NCI-H1105 treated with DMSO at 0.1 percent for 48 hours (cell line): Measurements from ENCODE around the gene RABEP1.
"Not testable (repeated sequence)": the region's sequence is repeated elsewhere in the genome, so short reads cannot be mapped to it uniquely, and the experiment has no call there.

ENCODE experiments used
- DNase-seq: peaks from one replicate; lab custom pipeline; 2025; lab: John Stamatoyannopoulos, UW

Gene RABEP1

GRCh38 chr17:5424909-5425308 is 142.8 kb downstream of the RABEP1 start:
- DNase-seq, result no peak

- DNase-seq, result no peak
Observed at GRCh38 chr17:5425826-5426225, 143.7 kb downstream of the RABEP1 start.

GRCh38 chr17:5429191-5429887 is 147.3 kb downstream of the RABEP1 start:
- DNase-seq, result no peak

DNA sequence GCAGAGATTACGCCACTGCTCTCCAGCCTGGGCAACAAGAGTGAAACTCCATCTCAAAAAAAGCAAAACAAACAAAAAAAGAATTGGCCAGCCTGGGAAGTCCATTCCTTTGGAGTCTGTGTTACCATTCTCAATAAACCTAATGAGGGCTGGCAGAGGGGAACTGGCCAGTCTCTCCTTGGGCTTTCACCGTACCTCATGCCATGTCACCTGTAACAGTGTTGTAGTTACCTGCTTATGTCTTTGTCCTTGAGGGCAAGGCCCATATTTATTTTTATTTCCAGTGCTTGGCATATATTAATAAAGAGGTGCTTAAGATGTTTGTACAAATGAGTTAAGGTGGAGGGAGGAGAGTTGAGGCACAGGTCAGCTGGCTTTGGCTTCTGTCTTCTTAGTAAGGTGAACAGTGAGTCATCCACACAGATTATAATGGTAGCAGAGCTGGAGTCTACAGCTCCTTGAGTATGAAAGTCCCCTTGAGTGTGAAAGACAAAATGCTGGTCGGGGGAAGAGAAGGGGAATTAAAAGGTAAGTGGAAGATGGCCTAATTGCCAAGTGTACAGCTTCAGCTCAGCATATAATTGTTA is 148.4 kb downstream of the RABEP1 start:
- no peak for DNase-seq

- not testable (repeated sequence) for DNase-seq
Observed at GRCh38 chr17:5431234-5431633, 149.2 kb downstream of the RABEP1 start.

GRCh38 chr17:5431949-5432556 is 150.0 kb downstream of the RABEP1 start:
- no peak for DNase-seq

GRCh38 chr17:5434984-5435383 is 152.9 kb downstream of the RABEP1 start:
- no peak for DNase-seq
